ENCODE measurements around the gene GPR75.
"Not testable (repeated sequence)": the region's sequence is repeated elsewhere in the genome, so short reads cannot be mapped to it uniquely, and the experiment has no call there.

GPR75 gene

DNA sequence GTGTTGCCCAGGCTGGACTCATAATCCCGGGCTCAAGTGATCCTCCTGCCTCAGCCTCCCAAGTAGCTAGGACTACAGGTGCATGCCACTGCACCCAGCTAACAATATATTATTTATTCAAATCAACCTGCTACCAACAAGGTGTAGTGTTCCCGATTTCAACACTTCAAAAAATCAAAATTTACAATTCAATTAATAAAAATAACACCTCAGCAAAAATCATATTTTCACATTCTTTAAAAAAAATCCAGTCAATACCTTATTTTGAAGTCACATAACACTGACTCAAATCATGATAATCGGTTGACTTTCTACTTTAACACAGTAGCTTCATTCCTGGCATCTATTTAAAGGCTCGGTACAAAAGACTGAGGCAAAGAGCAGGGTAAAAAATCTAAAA is 7.2 kb downstream of the GPR75 start:
- no peak for DNase-seq (ENCODE audit: low spot score)

DNA sequence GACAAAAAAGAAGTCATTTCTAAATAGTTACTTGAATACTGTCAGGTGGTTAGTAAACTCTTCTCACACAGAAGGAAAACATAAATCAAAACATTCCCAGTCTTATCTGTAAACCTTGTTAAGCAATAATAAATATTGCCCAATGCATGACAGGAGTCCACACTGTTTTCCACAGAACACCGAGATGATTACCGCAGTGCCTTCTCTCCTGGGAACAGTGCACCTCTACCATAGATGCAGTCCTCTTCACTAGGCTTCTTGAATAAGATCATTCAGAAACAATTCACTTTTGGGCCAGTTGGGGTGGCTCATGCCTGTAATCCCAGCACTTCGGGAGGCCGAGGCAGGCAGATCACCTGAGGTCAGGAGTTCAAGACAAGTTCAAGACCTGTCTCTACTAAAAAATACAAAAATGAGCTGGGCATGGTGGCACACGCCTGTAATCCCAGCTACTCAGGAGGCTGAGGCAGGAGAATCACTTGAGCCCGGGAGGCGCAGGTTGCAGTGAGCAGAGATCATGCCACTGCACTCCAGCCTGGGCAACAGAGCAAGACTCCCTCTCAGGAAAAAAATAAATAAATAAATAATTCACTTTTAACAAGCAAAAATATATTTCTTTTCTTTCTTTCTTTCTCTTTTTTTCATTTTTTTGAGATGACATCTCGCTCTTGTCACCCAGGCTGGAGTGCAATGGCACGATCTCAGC is 8.6 kb downstream of the GPR75 start:
- DNase-seq (ENCODE audit: low spot score), result not testable (repeated sequence)

DNA sequence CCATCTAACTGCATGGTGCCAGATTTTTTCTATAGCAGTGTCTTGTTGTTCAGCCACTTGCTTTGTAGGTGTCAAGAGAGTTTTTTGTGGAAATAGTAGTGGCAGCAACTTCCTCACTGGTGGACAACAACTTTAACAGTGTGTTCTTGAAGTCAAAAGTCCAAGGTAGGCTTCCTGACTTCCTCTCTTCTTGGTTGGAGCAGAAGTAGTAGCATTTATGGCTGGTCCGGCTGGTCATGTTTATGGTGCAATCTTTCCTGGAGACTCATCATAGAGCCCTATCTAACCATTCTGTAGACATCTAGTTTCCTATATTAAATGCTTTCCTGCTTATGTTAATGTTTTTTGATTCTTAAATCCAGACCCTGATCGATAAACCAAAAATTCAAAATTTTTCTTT is 11.7 kb downstream of the GPR75 start:
- DNase-seq (ENCODE audit: low spot score), result no peak

DNA sequence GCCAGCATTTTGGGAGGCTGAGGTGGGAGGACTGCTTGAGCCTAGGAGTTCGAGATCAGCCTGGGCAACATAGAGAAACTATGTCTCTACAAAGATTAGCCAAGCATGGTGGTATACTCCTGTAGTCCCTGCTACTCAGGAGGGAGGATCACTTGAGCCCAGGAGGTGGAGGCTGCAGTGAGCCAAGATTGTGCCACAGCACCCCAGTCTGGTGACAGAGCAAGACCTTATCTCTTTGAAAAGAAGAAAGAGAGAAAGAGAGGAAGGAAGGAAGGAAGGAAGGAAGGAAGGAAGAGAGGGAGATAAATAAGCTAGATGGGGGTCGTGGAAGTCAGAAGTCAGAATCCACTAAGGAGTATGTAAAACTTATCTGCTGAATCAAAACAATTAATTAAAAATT is 16.2 kb downstream of the GPR75 start:
- DNase-seq (ENCODE audit: low spot score), result no peak

DNA sequence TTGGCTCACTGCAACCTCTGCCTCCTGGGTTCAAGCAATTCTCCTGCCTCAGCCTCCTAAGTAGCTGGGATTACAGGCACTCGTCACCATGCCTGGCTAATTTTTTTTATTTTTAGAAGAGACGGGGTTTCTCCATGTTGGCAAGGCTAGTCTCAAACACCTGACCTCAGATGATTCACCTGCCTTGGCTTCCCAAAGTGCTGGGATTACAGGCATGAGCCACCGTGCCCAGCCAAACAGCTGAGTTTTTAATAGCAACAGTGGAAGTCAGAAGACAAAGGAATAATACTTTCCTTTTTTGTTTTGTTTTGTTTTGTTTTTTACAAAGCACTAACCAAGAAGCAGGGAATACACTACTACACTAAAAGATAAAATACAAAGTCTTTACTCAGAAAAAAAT is 16.9 kb downstream of the GPR75 start:
- DNase-seq (ENCODE audit: low spot score), result no peak

DNA sequence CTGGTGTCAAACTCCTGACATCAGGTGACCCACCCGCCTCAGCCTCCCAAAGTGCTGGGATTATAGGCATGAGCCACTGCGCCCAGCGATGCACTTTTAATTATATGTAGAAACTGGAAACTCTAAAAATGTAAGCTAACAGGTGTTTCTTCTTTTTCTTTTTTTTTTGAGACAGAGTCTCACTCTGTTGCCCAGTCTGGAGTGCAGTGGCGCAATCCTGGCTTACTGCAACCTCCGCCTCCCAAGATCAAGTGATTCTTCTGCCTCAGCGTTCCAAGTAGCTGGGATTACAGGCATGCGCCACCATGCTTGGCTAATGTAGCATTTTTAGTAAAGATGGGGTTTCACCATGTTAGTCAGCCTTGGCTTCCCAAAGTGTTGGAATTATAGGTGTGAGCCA is 18.1 kb downstream of the GPR75 start:
- DNase-seq (ENCODE audit: low spot score), result not testable (repeated sequence)

DNA sequence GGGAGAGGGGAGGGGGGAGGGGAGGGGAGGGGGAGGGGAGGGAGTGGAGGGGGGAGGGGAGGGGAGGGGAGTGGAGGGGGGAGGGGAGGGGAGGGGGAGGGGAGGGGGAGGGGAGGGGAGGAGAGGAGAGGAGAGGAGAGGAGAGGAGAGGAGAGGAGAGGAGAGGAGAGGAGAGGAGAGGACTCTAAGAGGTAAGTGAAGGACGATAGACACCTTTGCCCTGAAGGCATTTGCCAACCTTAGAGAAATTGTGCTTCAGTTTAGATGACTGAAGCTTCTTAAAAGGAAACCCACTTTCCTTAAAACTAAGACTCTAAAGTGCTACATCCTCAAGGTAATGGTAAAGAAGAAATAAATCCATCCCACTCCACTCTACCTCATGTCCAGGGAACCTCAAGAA is 19.2 kb downstream of the GPR75 start:
- DNase-seq (ENCODE audit: low spot score), result no peak

DNA sequence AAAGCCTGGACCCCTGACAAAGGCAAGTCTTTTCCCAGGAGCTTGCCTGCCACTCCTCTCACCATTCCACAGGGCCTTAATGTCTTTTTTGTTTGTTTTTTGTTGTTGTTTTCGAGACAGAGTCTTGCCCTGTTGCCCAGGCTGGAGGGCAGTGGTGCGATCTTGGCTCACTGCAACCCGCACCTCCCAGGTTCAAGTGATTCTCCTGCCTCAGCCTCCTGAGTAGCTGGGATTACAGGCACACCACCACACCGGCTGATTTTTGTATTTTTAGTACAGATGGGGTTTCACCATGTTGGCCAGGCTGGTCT is 29.8 kb downstream of the GPR75 start:
- DNase-seq (ENCODE audit: low spot score), result not testable (repeated sequence)

DNA sequence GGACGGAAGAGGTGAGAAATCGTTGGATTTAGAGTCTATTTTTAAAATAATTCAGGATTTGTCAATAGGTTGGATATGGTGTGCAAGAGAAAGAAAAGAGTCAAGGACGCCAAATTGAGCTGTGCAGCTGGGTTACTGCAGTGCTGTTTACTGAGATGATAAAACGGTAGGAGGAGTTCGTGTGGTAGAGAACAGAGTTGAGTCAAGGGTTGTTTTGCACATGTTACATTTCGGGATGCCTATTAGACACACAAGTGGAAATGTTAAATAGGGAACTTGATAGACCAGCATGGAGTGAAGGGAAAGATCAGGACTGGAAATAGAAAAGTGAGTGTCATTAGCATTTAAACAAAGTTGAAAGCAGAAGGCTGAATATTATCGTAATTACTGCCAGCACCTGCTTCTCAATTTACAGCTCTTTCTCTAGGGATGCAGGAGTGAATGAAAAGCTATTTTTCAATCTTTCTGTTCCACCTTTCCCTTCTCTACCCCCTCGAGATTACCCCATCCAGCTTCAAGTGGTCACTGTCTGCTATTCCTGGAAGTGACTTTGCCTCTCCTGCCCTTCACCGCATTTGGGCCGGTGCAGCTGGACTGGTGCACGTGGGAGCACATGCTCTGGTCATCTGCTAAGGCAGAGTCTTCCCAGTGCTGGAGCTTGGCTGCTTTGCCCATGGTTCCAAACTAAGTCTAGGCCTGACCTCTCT is 30.3 kb downstream of the GPR75 start:
- peak; percentile 32 for DNase-seq (ENCODE audit: low spot score)

DNA sequence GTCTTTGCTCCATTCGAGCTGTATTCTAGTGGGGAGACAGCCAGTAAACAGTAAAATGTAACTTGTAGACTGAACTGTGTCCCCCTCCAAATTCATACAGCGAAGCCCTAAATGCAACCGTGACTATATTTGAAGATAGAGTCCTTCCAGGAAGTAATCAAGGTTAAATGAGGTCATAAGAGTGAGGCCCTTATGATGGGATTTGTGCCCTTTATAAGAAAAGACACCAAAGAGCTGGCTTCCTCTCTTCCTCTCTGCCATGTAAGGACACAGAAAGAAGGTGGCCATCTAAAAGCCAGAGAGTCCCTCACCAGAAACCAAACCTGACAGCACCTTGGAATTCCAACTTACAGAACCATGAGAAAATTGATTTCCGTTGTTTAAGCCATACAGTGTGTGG is 31.4 kb downstream of the GPR75 start:
- no peak for DNase-seq (ENCODE audit: low spot score)

DNA sequence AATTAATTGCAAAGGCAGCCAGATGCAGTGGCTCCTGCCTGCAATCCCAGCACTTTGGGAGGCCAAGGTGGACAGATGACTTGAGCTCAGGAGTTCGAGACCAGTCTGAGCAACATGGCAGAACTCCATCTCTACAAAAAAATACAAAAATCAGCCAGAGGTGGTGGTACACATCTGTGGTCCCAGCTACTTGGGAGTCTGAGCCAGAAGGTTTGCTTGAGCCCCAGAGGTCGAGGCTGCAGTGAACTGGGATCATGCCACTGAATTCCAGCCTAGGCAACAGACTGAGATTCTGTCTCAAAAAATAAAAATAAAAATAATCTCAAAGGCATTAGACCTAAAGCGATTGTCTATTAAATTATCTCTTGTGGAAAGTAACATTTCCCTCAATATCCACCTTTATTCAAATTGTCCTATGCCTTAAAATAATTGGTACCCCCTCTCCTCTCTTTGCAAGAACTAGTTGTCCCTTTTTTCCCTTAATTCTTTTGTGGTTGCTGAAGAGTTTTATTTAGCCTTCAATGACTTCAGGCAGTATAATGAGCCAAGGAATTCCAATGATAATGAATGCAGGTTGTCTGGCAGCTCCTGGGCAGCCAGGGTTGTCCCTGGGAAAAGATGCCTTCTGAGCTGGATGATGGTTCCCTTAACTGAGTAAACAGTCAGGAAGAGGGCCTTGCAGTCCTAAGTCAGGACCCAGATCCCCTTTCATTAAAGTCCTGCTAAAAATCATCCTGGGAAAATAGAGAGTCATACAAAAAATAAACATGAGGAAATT is 32.2 kb downstream of the GPR75 start:
- DNase-seq (ENCODE audit: low spot score), result peak; percentile 50

DNA sequence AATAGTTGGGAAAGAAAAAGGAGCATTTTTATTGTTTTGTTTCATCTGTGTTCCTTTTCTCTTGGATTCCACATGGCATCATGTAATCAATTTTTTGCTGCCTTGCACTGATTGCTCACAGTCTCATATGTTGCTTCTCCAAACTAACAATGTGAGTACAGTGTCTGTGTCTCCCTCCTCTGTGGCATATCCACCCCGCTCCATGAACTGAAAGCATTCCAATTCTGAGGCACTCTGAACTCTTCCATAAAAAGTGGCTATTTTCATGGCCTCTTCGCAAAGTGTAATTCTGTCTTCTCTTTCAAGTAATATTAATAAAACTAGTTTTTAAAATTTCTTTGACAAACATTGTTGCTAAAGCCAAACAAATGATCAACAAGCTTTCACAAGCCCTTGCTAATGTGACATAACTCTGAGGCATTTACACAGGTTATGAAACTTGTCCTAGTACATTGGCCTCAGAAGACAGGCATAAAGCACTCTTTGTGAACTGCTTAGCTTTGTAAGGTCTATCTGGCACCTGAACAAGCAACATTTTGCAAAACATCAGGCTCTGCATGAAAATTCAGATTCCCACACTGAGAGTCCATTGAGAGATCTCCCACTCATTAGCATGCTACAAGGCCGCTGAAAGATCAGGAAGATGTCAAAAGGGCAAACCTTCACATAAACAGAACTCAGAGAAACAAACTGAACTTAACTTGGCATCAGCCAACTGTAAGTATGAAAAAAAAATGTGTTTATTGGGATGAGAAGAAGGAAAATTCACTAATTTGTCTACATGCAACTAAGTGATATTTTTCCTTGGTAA is 33.0 kb downstream of the GPR75 start:
- peak; percentile 81 for DNase-seq (ENCODE audit: low spot score)

DNA sequence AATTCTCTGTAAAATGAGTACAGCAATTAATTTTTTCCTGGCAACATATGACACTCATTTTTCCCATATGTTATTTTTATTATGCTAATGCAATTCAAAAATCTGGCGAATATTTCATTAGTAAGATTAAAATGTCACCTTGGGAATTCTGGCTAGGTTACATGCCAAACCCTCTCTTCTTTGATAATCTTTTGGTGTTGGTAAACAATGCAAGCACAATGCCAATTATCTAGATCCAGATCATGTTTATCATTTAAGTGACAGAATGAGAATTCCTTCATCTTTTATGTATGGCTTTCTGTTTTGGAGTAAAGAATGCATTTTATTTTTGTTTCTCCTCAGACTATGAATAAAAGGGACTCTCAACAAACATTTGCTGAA is 33.7 kb downstream of the GPR75 start:
- no peak for DNase-seq (ENCODE audit: low spot score)

DNA sequence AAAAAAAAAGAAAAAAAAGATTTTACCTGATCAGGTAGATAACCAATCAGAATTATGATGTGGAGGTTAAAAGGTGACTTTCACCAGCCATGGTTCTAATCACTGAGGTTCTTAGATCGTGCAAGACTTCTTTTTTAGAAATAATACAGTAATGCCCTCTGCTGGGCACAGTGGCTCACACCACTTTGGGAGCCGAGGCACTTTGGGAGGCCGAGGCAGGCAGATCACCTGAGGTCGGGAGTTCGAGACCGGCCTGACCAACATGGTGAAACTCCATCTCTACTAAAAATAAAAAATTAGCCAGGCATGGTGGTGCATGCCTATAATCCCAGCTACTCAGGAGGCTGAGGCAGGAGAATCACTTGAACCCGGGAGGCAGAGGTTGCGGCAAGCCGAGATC is 36.1 kb downstream of the GPR75 start:
- DNase-seq (ENCODE audit: low spot score), result not testable (repeated sequence)

DNA sequence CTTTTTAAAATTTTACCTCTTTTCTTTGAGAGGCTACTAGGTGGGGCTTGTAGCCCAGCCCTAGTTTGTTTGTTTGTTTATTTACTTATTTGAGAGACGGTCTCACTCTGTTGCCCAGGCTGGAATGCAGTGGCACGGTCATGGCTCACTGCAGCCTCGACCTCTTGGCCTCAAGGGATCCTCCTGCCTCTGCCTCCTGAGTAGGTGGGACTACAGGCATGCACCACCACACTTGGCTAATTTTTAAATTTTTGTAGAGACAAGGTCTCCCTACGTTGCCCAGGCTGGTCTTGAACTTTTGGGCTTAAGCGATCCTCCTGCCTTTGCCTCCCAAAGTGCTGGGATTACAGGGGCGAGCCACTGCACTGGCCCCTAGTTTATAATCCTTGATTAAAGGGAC is 38.0 kb downstream of the GPR75 start:
- DNase-seq (ENCODE audit: low spot score), result no peak

DNA sequence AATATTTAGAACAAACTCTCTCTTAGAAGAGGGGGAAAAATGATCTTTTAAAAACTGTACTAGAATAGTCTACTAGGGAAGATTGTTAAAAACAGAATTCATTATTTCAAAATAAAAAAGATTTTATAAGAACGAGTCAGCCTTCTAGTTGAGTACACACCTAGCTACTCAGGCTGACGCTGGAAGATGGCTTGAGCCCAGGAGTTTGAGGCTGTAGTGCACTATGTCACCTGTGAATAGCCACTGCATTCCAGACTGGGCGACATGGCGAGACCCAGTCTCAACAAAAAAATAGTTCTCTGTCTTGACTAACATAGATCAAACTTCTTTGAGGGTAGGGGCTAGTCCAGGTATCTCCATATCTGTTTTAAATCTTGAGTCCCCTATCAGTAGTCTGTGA is 39.1 kb downstream of the GPR75 start:
- no peak for DNase-seq (ENCODE audit: low spot score)

DNA sequence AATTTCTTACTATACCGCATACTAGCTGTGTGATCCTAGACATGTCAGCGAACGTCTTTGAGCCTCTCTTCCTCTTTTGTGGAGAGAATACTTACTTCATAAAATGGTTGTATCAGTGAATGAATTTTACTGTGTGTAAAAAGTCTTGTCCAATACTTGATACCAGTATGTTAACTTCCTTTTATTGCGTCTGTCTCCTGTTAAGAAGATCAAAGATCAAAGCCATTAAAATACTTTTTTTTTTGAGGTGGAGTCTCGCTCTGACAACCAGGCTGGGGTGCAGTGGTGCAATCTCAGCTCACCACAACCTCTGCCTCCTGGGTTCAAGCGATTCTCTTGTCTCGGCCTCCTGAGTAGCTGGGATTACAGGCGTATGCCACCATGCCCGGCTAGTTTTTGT is 39.7 kb downstream of the GPR75 start:
- DNase-seq (ENCODE audit: low spot score), result no peak

DNA sequence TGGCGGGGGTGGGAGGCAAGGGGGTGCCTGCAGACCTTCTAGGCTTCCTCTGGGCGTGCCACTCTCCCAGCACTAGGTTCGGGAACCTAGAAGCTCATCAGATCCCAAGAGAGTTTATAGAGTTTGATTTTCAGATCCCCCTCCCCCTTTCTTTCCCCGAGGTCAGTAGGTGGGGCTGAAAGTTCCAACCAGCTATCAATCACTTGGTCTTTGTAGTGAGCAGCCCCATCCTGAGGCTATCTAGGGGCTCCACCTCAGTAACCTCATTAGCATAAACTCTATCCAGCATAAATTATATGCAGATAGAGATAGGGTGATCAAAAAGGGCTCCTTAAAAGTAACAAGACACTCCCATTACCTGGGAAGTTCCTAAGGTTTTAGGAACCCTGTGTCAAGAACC is 40.1 kb downstream of the GPR75 start:
- no peak for DNase-seq (ENCODE audit: low spot score)

DNA sequence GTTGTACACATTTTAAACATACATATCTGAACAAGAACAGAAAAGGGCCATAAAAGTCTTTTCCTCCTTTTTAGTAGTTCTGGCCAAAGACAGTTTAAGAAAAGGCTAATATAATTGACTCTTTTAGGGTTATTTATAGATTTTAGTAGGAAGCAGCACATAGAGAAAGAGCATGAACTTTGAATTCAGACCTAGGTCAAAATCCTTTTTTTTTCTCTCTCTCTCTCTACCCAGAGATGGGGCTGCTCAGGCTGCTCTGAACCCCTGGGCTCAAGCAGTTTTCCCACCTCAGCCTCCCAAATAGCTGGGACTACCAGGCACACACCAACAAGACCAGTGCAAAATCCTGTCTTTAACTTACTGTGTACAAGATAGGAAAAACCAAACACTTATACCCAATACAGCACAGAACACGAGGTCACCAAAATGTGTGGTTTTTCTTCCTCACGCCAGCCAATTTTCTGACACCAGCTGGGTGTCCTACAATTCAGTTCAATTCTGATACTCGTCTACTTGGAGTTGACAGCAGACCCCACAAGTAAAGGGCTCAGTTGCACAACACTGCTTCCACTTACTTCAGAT is 40.8 kb downstream of the GPR75 start:
- DNase-seq (ENCODE audit: low spot score), result no peak

DNA sequence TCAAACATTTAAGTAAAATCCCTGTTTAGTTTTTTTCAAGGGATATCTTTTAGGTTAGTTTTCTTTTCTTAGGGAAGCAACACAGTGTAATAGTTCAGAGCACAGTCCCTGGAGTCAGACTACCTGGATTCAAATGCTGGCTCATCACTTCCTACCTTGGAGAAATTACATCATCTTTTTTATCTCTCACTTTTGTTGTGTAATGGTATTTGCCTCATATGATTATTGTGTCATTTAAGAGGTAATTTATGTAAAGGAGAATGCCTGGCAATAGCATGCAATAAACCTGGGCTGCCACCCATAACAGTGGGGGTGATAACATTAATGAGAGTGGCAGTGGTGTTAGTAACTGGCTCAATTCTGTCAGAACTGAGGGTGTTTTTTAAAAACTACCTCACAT is 46.6 kb downstream of the GPR75 start:
- DNase-seq (ENCODE audit: low spot score), result no peak

DNA sequence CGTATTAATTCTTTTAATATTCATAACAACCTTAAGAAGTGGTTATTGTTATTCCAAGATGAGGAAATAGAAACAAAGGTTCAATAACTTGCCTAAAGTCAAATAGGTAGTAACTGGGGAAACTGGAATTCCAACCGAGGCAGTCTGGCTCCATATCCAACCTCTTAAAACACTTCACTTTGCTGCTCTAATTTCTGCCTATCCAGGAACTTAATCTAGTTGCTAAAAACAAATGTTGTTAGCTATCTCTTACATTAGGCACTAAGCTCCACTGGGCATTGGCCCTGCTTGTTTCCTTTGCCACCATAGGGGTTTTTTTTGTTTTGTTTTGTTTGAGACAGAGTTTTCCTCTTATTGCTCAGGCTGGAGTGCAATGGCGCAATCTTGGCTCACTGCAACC is 48.2 kb downstream of the GPR75 start:
- DNase-seq (ENCODE audit: low spot score), result no peak
